HEK293 (cell line): ENCODE data around the gene ASL.
"Not testable (repeated sequence)": the region's sequence is repeated elsewhere in the genome, so short reads cannot be mapped to it uniquely, and the experiment has no call there.

ENCODE experiments used
- CTCF ChIA-PET: fragments of 350-600 bp; formaldehyde crosslinking; extraction: SDS; loops from one replicate; lab custom pipeline; 2021; ENCODE audit warnings: antibody characterized with exemption; lab: Yijun Ruan, JAX
- POLR2A ChIA-PET: fragments of 300-600 bp; formaldehyde crosslinking; extraction: SDS; loops from one replicate; lab custom pipeline; 2020; ENCODE audit warnings: antibody characterized with exemption, inconsistent platforms; lab: Yijun Ruan, JAX
- H3K27ac ChIP-seq: fragments of 200-500 bp; sonication (Bioruptor generic); 2 replicates; pipeline ENCODE4 v1.5.1; 2014; ENCODE audit warnings: low read depth, low read length, control low read depth, inconsistent platforms; ENCODE audit errors: extremely low read depth
- H3K36me3 ChIP-seq, 2 experiments: fragments of 200-500 bp in 1 of 2; sonication (Bioruptor generic) in 1 of 2; 1 replicate in 1 of 2; 2 replicates in 1 of 2; pipeline ENCODE4 v1.5.1; 2014 to 2017; ENCODE audit warnings: inconsistent platforms in 2 of 2, low read length in 2 of 2; ENCODE audit not compliant: control insufficient read depth in 2 of 2, insufficient read depth in 1 of 2
- H3K4me1 ChIP-seq: fragments of 200-500 bp; sonication (Bioruptor generic); 2 replicates; pipeline ENCODE4 v1.5.1; 2014; ENCODE audit warnings: mild to moderate bottlenecking, low read length, inconsistent platforms; ENCODE audit not compliant: control insufficient read depth, insufficient read depth
- H3K4me3 ChIP-seq: 2 replicates; pipeline ENCODE4 v1.5.1; 2011; ENCODE audit warnings: low read depth, mild to moderate bottlenecking, control low read depth, low read length, moderate library complexity
- H3K9me3 ChIP-seq: fragments of 200-500 bp; sonication (Bioruptor generic); 2 replicates; pipeline ENCODE4 v1.5.1; 2014; ENCODE audit warnings: low read depth, low read length, inconsistent platforms; ENCODE audit not compliant: control insufficient read depth, insufficient read depth
- FEZF1 ChIP-seq: fragments of 450-650 bp; formaldehyde crosslinking; IDR thresholded peaks from 2 replicates; pipeline ENCODE4 v1.5.1; 2016; ENCODE audit warnings: missing biosample characterization, missing genetic modification characterization
- GLIS1 ChIP-seq: fragments of 450-650 bp; formaldehyde crosslinking; IDR thresholded peaks from 2 replicates; pipeline ENCODE4 v1.5.1; 2016; ENCODE audit warnings: missing biosample characterization, missing genetic modification characterization
- KLF1 ChIP-seq: fragments of 450-650 bp; formaldehyde crosslinking; IDR thresholded peaks from 2 replicates; pipeline ENCODE4 v1.5.1; 2016; ENCODE audit warnings: missing biosample characterization, missing genetic modification characterization
- ZBTB10 ChIP-seq: fragments of 450-650 bp; formaldehyde crosslinking; IDR thresholded peaks from 2 replicates; pipeline ENCODE4 v1.5.1; 2016; ENCODE audit warnings: missing biosample characterization, missing genetic modification characterization
- ZBTB20 ChIP-seq: fragments of 450-650 bp; formaldehyde crosslinking; IDR thresholded peaks from 2 replicates; pipeline ENCODE4 v1.5.1; 2016; ENCODE audit warnings: missing biosample characterization, missing genetic modification characterization
- ZBTB8A ChIP-seq: fragments of 450-650 bp; formaldehyde crosslinking; IDR thresholded peaks from 2 replicates; pipeline ENCODE4 v1.5.1; 2016; ENCODE audit warnings: missing biosample characterization, missing genetic modification characterization
- ZEB2 ChIP-seq: fragments of 450-650 bp; formaldehyde crosslinking; IDR thresholded peaks from 2 replicates; pipeline ENCODE4 v1.5.1; 2016; ENCODE audit warnings: missing biosample characterization, missing genetic modification characterization
- ZFHX2 ChIP-seq: fragments of 450-650 bp; formaldehyde crosslinking; conservative IDR thresholded peaks from 2 replicates; pipeline ENCODE4 v1.5.1; 2016; ENCODE audit warnings: missing biosample characterization, missing genetic modification characterization
- ZNF335 ChIP-seq: fragments of 450-650 bp; formaldehyde crosslinking; conservative IDR thresholded peaks from 2 replicates; pipeline ENCODE4 v1.5.1; 2016; ENCODE audit warnings: missing biosample characterization, missing genetic modification characterization
- ZNF585B ChIP-seq: fragments of 450-650 bp; formaldehyde crosslinking; IDR thresholded peaks from 2 replicates; pipeline ENCODE4 v1.5.1; 2016; ENCODE audit warnings: missing biosample characterization, missing genetic modification characterization
- ZNF639 ChIP-seq: fragments of 450-650 bp; formaldehyde crosslinking; IDR thresholded peaks from 2 replicates; pipeline ENCODE4 v1.5.1; 2016; ENCODE audit warnings: missing biosample characterization, missing genetic modification characterization
- ZNF660 ChIP-seq: fragments of 450-650 bp; IDR thresholded peaks from 2 replicates; pipeline ENCODE4 v1.5.1; 2018; ENCODE audit warnings: missing biosample characterization, mild to moderate bottlenecking, missing genetic modification characterization
- ZNF664 ChIP-seq: fragments of 450-650 bp; formaldehyde crosslinking; IDR thresholded peaks from 2 replicates; pipeline ENCODE4 v1.5.1; 2016; ENCODE audit warnings: missing biosample characterization, missing genetic modification characterization
- ZXDB ChIP-seq: fragments of 450-650 bp; formaldehyde crosslinking; IDR thresholded peaks from 2 replicates; pipeline ENCODE4 v1.5.1; 2016; ENCODE audit warnings: missing biosample characterization, missing genetic modification characterization
- TF ChIP-seq, protein P1 (sequence below): fragments of 450-650 bp; formaldehyde crosslinking; IDR thresholded peaks from 2 replicates; pipeline ENCODE4 v1.5.1; 2017; ENCODE audit warnings: missing biosample characterization, missing genetic modification characterization
- TF ChIP-seq, protein P2 (sequence below): fragments of 450-650 bp; formaldehyde crosslinking; IDR thresholded peaks from 2 replicates; pipeline ENCODE4 v1.5.1; 2016; ENCODE audit warnings: missing biosample characterization, missing genetic modification characterization

Gene ASL

GRCh38 chr7:66044498-66044854 lies 31.1 kb upstream of the ASL start:
- H3K36me3 ChIP-seq, CTCF ChIA-PET, H3K27ac ChIP-seq, H3K9me3 ChIP-seq, H3K4me1 ChIP-seq, H3K4me3 ChIP-seq: not testable (repeated sequence)
- POLR2A ChIA-PET = interaction anchor here (0.6 kb wide), 1 partner anchor 476 kb away, joined by 3 read pairs; no protein-coding TSS in a partner anchor

GRCh38 chr7:66047426-66047825 lies 28.2 kb upstream of the ASL start:
- H3K4me3 ChIP-seq = no peak overlapping the region
- peaks cover 7% of the 10 kb centered on the region for H3K4me1 ChIP-seq
- POLR2A ChIA-PET = no interaction called here
- H3K9me3 ChIP-seq = no peaks in the 10 kb centered on the region
- no peak overlapping the region for H3K27ac ChIP-seq
- no peaks in the 10 kb centered on the region for H3K36me3 ChIP-seq
- TF ChIP-seq ZBTB10 (tag by site-specific recombination) (no peak), ZNF664 (tag by site-specific recombination) (no peak), ZXDB (tag by site-specific recombination) (no peak)
- CTCF ChIA-PET = interaction anchor here (1.4 kb wide), 1 partner anchor 17 kb away, joined by 3 read pairs; no protein-coding TSS in a partner anchor

GRCh38 chr7:66049886-66050285 lies 25.7 kb upstream of the ASL start:
- H3K4me1 ChIP-seq, H3K27ac ChIP-seq, H3K9me3 ChIP-seq, H3K36me3 ChIP-seq, H3K4me3 ChIP-seq, POLR2A ChIA-PET: not testable (repeated sequence)
- CTCF ChIA-PET = interaction anchor here (0.6 kb wide), 2 partner anchors 17 to 363 kb away, joined by 3 read pairs; no protein-coding TSS in a partner anchor

DNA sequence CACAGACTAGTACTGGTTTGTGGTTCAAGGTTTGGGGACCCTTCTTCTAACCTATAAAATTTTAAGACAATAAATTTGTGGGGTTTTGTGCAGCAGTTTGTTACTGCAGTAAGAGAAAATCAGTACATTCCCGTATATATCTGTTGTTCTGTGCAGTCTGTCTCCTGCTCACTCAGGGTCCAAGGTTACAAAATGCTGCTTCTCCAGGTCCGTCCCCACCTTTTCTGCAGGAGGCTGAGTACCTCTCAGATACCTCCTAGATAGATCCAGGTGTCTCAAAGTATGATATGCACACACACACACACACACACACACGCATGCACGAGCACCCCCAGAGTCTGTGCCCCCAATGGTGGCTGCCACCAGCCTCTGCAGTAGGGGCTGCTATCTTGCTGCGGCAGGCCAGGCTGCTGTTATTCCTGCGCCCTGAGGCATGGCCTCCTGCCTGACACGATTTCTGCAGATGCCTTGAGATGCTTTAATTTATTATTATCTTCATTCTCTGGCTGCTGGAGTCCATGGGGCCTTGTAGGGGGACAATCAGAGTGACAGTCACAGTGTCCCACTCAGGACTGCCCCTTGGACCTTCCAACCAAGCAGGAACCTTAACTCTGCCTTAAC lies 25.2 kb upstream of the ASL start:
- H3K27ac ChIP-seq = peak overlapping the region; percentile 57
- CTCF ChIA-PET = no interaction called here
- 0 out of 2 replicates have a peak, but pooled peaks have one; percentile 17 for TF ChIP-seq ZNF585B (tag by site-specific recombination)
- TF ChIP-seq, protein P1, sequence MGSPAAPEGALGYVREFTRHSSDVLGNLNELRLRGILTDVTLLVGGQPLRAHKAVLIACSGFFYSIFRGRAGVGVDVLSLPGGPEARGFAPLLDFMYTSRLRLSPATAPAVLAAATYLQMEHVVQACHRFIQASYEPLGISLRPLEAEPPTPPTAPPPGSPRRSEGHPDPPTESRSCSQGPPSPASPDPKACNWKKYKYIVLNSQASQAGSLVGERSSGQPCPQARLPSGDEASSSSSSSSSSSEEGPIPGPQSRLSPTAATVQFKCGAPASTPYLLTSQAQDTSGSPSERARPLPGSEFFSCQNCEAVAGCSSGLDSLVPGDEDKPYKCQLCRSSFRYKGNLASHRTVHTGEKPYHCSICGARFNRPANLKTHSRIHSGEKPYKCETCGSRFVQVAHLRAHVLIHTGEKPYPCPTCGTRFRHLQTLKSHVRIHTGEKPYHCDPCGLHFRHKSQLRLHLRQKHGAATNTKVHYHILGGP = no peak
- no peak overlapping the region for H3K4me3 ChIP-seq
- POLR2A ChIA-PET = no interaction called here
- peaks cover 7% of the 10 kb centered on the region for H3K4me1 ChIP-seq
- H3K36me3 ChIP-seq = no peaks in the 10 kb centered on the region
- H3K9me3 ChIP-seq = no peaks in the 10 kb centered on the region

- Histone ChIP-seq H3K4me1 (peaks cover 7% of the 10 kb centered on the region), H3K4me3 (no peak overlapping the region), H3K27ac (peak overlapping the region; percentile 57), H3K9me3 (no peaks in the 10 kb centered on the region), H3K36me3 (no peaks in the 10 kb centered on the region)
- POLR2A ChIA-PET = interaction anchor here (0.6 kb wide), 2 partner anchors 64 to 674 kb away, joined by 3 read pairs; no protein-coding TSS in a partner anchor
- CTCF ChIA-PET = no interaction called here
- TF ChIP-seq KLF1 (tag by site-specific recombination) (no peak), GLIS1 (tag by site-specific recombination) (peak; percentile 84), ZFHX2 (tag by site-specific recombination) (peak; percentile 57), ZEB2 (peak; percentile 45; the same call in 1 of the 2 replicates), FEZF1 (tag by site-specific recombination) (no peak), ZNF660 (tag by site-specific recombination) (peak; percentile 87), ZBTB20 (tag by site-specific recombination) (peak; percentile 53), ZNF335 (tag by site-specific recombination) (peak; percentile 85), ZBTB8A (peak; percentile 43; the same call in 1 of the 2 replicates), ZNF639 (tag by site-specific recombination) (no peak)
- TF ChIP-seq, protein P2, sequence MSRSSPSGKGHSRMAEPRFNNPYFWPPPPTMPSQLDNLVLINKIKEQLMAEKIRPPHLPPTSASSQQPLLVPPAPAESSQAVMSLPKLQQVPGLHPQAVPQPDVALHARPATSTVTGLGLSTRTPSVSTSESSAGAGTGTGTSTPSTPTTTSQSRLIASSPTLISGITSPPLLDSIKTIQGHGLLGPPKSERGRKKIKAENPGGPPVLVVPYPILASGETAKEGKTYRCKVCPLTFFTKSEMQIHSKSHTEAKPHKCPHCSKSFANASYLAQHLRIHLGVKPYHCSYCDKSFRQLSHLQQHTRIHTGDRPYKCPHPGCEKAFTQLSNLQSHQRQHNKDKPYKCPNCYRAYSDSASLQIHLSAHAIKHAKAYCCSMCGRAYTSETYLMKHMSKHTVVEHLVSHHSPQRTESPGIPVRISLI (tag by site-specific recombination) = no peak
Measured at GRCh38 chr7:66050990-66051448, 24.6 kb upstream of the ASL start.
